Suprapubic skin (tissue), 4 donors: ENCODE measurements around the gene PPM1N. TPM values are rescaled to one million over a fixed set of nuclear protein-coding genes. Genes with fewer than 3 reads are reported as not detected.

Experiments
- DNase-seq, 2 donors: peaks; one replicate each; pipeline ENCODE4 v3.0.0-alpha.2; 2019; ENCODE audit warnings: low spot score in 2 of 2
- H3K27ac ChIP-seq: fragments of 200-600 bp; sonication (generic); one replicate; pipeline ENCODE4 v1.5.1; 2019
- H3K27me3 ChIP-seq: fragments of 200-600 bp; sonication (generic); one replicate; pipeline ENCODE4 v1.5.1; 2019
- H3K36me3 ChIP-seq: fragments of 200-600 bp; sonication (generic); one replicate; pipeline ENCODE4 v1.5.1; 2019
- H3K4me1 ChIP-seq: fragments of 200-600 bp; sonication (generic); one replicate; pipeline ENCODE4 v1.5.1; 2019
- H3K4me3 ChIP-seq: fragments of 200-600 bp; sonication (generic); one replicate; pipeline ENCODE4 v1.5.1; 2019; ENCODE audit warnings: mild to moderate bottlenecking
- H3K9me3 ChIP-seq: fragments of 200-600 bp; sonication (generic); one replicate; pipeline ENCODE4 v1.5.1; 2019
- EP300 ChIP-seq: sonication (generic); formaldehyde crosslinking; IDR thresholded peaks from one replicate; pipeline ENCODE4 v1.6.1; 2017; ENCODE audit warnings: antibody characterized with exemption
- POLR2A ChIP-seq, 2 donors: fragments of 450-650 bp; IDR thresholded peaks; one replicate each; pipeline ENCODE4 v1.6.1; 2017; ENCODE audit warnings: antibody characterized with exemption in 2 of 2, mild to moderate bottlenecking in 2 of 2, moderate library complexity in 2 of 2
- POLR2AphosphoS5 ChIP-seq, 3 donors: sonication (generic); formaldehyde crosslinking; IDR thresholded peaks; one replicate each; pipeline ENCODE4 v1.6.1; 2017; ENCODE audit warnings: antibody characterized with exemption in 3 of 3
- WGBS: methylation state at CpG from one replicate; pipeline ENCODE4 v1.1.5; 2018; 5-methylcytosine and 5-hydroxymethylcytosine counted together
- total RNA-seq, 4 donors: library from RNA; depleted of rRNA; stranded (reverse); fragments of >200 nt; gene quantifications; one replicate each; pipeline ENCODE4 v1.1.0, GENCODE V29; 2016
- TF ChIP-seq, protein P1 (sequence below), 2 donors: fragments of 200-600 bp in 1 of 2; fragments of 450-650 bp in 1 of 2; sonication (generic) in 1 of 2; IDR thresholded peaks; one replicate each; pipeline ENCODE4 v1.5.1; 2016 to 2019; ENCODE audit warnings: antibody characterized with exemption in 2 of 2, mild to moderate bottlenecking in 1 of 2, moderate library complexity in 1 of 2

PPM1N gene
- total RNA-seq, 4 donors from 2014 or later = 2.9 to 6.3 (median 5.6) TPM

DNA sequence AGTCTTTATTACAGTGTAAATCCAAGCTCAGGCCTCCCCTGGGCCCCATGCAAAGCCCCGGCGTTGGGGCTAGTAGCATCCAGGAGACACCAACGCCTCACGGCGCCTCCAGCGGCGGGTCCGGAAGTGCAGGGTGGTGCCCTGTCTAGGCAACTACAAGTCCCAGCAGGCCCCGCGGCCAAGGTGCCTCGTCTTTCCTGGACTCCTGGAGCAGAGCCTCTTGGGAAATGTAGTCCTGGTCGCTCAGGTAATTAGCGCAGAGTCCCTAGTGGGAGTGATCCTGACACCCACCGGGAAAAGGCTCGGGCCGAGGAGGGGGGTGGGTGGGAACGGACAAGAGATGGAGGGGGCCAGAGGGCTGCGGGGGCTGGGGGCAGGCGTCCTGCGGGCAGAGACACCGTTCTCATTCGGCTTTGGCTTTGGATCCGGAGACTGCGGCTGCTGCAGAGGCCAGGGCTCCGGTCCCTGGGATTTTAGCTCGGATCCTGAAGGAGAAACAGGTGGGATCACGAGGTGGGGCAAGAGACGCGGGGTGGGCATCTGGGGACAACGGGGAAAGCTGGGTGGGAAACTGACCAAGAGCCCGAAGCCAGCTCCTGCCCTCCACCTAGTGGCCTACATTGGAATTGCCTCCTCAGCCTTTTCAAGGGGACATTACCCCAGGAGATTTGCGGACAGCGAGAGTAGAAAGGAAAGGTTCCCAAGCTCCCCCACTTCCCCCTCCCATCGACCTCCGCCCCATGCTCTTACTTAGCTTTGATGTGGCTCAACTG, 12.8 kb upstream of the PPM1N start:
- Histone ChIP-seq H3K36me3 (no peaks in the 10 kb centered on the region), H3K9me3 (no peaks in the 10 kb centered on the region), H3K4me3 (peak overlapping the region; percentile 76), H3K4me1 (peaks cover 8% of the 10 kb centered on the region), H3K27me3 (no peaks in the 10 kb centered on the region), H3K27ac (peak overlapping the region; percentile 5)
- TF ChIP-seq POLR2AphosphoS5 (IDR thresholded peaks at IDR 0.05) = peak in 1 of 3 donors; percentile 50
- no peak for TF ChIP-seq EP300
- TF ChIP-seq, protein P1, sequence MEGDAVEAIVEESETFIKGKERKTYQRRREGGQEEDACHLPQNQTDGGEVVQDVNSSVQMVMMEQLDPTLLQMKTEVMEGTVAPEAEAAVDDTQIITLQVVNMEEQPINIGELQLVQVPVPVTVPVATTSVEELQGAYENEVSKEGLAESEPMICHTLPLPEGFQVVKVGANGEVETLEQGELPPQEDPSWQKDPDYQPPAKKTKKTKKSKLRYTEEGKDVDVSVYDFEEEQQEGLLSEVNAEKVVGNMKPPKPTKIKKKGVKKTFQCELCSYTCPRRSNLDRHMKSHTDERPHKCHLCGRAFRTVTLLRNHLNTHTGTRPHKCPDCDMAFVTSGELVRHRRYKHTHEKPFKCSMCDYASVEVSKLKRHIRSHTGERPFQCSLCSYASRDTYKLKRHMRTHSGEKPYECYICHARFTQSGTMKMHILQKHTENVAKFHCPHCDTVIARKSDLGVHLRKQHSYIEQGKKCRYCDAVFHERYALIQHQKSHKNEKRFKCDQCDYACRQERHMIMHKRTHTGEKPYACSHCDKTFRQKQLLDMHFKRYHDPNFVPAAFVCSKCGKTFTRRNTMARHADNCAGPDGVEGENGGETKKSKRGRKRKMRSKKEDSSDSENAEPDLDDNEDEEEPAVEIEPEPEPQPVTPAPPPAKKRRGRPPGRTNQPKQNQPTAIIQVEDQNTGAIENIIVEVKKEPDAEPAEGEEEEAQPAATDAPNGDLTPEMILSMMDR (IDR thresholded peaks at IDR 0.05) = peak; percentile 81 to 93
- peak; percentile 99 for DNase-seq
- 0% methylated on average over 25 of the region's 35 CpGs for WGBS

DNA sequence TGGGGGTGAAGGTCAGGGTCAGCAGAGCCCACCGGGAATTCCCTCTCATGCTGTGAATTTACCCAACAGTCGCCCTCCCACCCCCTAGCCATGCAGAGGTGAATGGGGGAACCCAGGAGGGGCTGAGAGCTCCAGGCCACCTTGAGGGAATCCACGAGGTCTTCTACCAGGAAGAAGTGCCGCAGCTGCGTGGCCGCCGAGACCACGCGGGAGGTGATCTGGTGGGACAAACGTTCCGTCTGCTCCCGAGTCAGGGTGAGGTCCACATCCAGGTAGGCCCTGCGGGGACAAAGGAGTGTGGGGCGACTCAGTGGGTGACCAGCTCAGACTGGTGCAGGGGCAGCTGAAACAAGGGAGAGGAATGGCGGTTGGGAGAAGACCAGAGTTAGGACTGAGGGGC, 9.5 kb upstream of the PPM1N start:
- no peak for TF ChIP-seq EP300
- TF ChIP-seq POLR2A (IDR thresholded peaks at IDR 0.05) = no peak
- TF ChIP-seq, protein P1 (IDR thresholded peaks at IDR 0.05) = no peak
- no peak for TF ChIP-seq POLR2AphosphoS5 (IDR thresholded peaks at IDR 0.05)
- H3K27me3 ChIP-seq = no peaks in the 10 kb centered on the region
- DNase-seq = no peak
- no peak overlapping the region for H3K4me3 ChIP-seq
- H3K9me3 ChIP-seq = no peaks in the 10 kb centered on the region
- no peaks in the 10 kb centered on the region for H3K36me3 ChIP-seq
- no peak overlapping the region for H3K27ac ChIP-seq
- H3K4me1 ChIP-seq = peaks cover 21% of the 10 kb centered on the region
- 97% methylated on average over 15 of the region's 15 CpGs for WGBS

DNA sequence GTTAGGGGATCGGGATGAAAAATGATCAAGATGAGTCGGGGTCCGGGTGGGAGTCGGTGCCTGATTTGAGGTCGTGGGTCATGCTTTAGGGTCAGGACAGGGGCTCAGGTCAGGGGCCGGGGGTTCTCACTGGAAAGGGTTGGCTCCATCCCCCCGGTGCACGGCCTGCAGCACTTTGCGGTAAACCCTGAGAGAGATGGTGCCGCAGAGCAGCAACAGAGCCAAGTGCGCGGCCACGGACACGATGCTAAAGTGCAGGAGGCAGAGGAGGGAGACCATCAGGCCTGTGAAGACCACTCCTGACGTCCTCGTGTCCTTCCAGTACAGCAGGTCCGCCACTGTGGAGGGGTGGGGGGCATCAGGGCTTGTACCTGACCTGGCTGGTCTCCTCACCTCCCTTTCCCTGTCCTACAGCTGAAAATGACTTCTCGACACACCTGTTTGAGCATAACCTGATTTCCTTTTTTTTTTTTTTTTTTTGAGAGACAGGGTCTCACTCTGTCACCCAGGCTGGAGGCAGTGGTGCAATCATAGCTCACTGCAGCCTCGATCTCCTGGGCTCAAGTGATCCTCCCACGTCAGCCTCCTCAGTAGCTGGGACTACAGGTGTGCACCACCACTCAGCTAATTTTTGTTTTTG, 8.9 kb upstream of the PPM1N start:
- Histone ChIP-seq H3K36me3 (no peaks in the 10 kb centered on the region), H3K4me3 (no peak overlapping the region), H3K27me3 (no peaks in the 10 kb centered on the region), H3K4me1 (peaks cover 24% of the 10 kb centered on the region), H3K27ac (no peak overlapping the region), H3K9me3 (no peaks in the 10 kb centered on the region)
- DNase-seq = no peak
- TF ChIP-seq POLR2AphosphoS5 (IDR thresholded peaks at IDR 0.05) = no peak
- TF ChIP-seq, protein P1 (IDR thresholded peaks at IDR 0.05) = no peak
- no peak for TF ChIP-seq POLR2A (IDR thresholded peaks at IDR 0.05)
- no peak for TF ChIP-seq EP300
- WGBS = 93% methylated on average over 19 of the region's 20 CpGs

DNA sequence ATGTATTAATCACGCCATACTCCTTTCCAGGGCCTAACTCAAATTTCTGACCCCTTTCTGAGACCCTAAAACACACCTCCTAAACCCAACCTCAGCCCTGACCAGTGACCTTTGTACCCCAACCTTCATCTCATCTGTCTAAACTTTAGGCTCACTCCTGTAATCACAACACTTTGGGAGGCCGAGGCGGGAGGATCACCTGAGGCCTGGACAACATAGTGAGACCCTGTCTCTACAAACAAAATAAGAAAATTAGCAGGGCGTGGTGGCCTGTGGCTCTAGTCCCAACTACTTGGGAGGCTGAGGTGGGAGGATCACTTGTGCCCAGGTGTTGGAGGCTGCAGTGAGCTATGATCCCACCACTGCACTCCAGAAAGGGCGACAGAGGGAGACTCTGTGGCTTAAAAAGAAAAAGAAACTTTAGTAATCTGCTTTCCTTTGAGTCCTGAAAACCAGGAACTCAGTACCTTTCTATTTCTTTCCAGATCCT, 6.1 kb upstream of the PPM1N start:
- TF ChIP-seq POLR2AphosphoS5 (IDR thresholded peaks at IDR 0.05) (no peak), EP300 (no peak), POLR2A (IDR thresholded peaks at IDR 0.05) (no peak)
- TF ChIP-seq, protein P1 (IDR thresholded peaks at IDR 0.05) = no peak
- no peaks in the 10 kb centered on the region for H3K9me3 ChIP-seq
- H3K36me3 ChIP-seq = no peaks in the 10 kb centered on the region
- no peak for DNase-seq
- H3K4me1 ChIP-seq = peaks cover 29% of the 10 kb centered on the region
- H3K27ac ChIP-seq = no peak overlapping the region
- peak overlapping the region; percentile 51 for H3K4me3 ChIP-seq
- WGBS = 90% methylated on average over 5 of the region's 5 CpGs
- H3K27me3 ChIP-seq = no peaks in the 10 kb centered on the region
